Kidney (tissue), 14 donors: ENCODE results near the gene TRMT6. TPM values are rescaled to one million over a fixed set of nuclear protein-coding genes. Genes with fewer than 3 reads are reported as not detected.

Experiments
- DNase-seq, 5 donors: peaks; one replicate each; pipeline ENCODE4 v3.0.0-alpha.2; 2013 to 2020
- FAIRE-seq: peaks from 2 replicates; lab custom pipeline; 2012; peaks lifted over from hg19 to GRCh38; lab: Jason Lieb, UNC
- H3K27ac ChIP-seq, 2 donors: one replicate each; pipeline ENCODE4 v1.7.0; 2013; ENCODE audit warnings: low read depth in 2 of 2, low read length in 2 of 2, inconsistent platforms in 1 of 2
- H3K27me3 ChIP-seq: one replicate; pipeline ENCODE4 v1.7.1; 2013; ENCODE audit warnings: low read length, inconsistent platforms; ENCODE audit not compliant: control insufficient read depth, insufficient read depth
- H3K36me3 ChIP-seq, 3 donors: one replicate each; pipeline versions ENCODE4 v1.7.0 to v1.7.1; 2013; ENCODE audit warnings: low read length in 3 of 3, control low read depth in 1 of 3, inconsistent platforms in 1 of 3; ENCODE audit not compliant: insufficient read depth in 3 of 3, control insufficient read depth in 2 of 3
- H3K4me1 ChIP-seq, 3 donors: one replicate each; pipeline versions ENCODE4 v1.7.0 to v1.7.1; 2013; ENCODE audit warnings: low read length in 3 of 3, inconsistent platforms in 1 of 3, low read depth in 1 of 3; ENCODE audit not compliant: control insufficient read depth in 2 of 3, insufficient read depth in 2 of 3
- H3K4me3 ChIP-seq, 3 donors: one replicate each; pipeline versions ENCODE4 v1.7.0 to v1.8.1; 2013; ENCODE audit warnings: low read length in 3 of 3, control low read depth in 1 of 3, inconsistent platforms in 1 of 3
- H3K9ac ChIP-seq, 3 donors: one replicate each; pipeline versions ENCODE4 v1.7.0 to v1.7.1; 2013; ENCODE audit warnings: low read length in 3 of 3, control low read depth in 1 of 3, inconsistent platforms in 1 of 3
- H3K9me3 ChIP-seq, 3 donors: one replicate each; pipeline versions ENCODE4 v1.7.0 to v1.7.1; 2013; ENCODE audit warnings: low read length in 3 of 3, control low read depth in 1 of 3, inconsistent platforms in 1 of 3; ENCODE audit not compliant: control insufficient read depth in 2 of 3, insufficient read depth in 1 of 3
- CTCF ChIP-seq: IDR thresholded peaks from 3 replicates; pipeline ENCODE4 v1.5.1; 2012; ENCODE audit warnings: mild to moderate bottlenecking, moderate library complexity, borderline replicate concordance; ENCODE audit not compliant: insufficient read depth; ENCODE audit errors: extremely low read depth
- intact Hi-C: fragments of 100-400 bp; cut with DNase I; formaldehyde crosslinking; loops from one replicate; pipeline ENCODE4 v1.11.1; 2022
- polyA plus RNA-seq: library from polyadenylated mRNA; stranded (reverse); fragments of 350-450 nt; fragmentation: Illumina TruSeq; extraction: RNeasy Lipid Tissue Mini Kit (QIAGEN cat#74804); gene quantifications from one replicate; pipeline ENCODE4 v1.2.3, GENCODE V29; 2014; ENCODE audit warnings: low read depth, low replicate concordance; ENCODE audit not compliant: insufficient read depth
- total RNA-seq: library from RNA; stranded (reverse); fragmentation: NEBNext Ultra II Directional; extraction: Animal tissue kit (Norgen Biotek cat#: 25700); gene quantifications from one replicate; pipeline ENCODE4 v1.2.1, GENCODE V29; 2021
- donor health status: control.
- donor health status: control.
- donor health status: control.
- donor health status: control.
- donor health status: control.
- donor health status: DM: yes; HTN: yes; CAD: no.
- donor health status: Normal renal cell carcinoma (clear cell type).

TRMT6 gene
- total and polyA plus RNA-seq, 2 donors from 2014 or later = 9.1 to 12.3 TPM

- Histone ChIP-seq H3K36me3 (peaks cover 0 to 4% (median 0%) of the 10 kb centered on the region in 3 donors), H3K27ac (no peak overlapping the region), H3K9me3 (no peaks in the 10 kb centered on the region), H3K9ac (no peak overlapping the region), H3K27me3 (no peaks in the 10 kb centered on the region), H3K4me3 (no peak overlapping the region), H3K4me1 (peaks cover 0 to 4% (median 0%) of the 10 kb centered on the region in 3 donors)
- intact Hi-C loops = no loop called here
- FAIRE-seq (no peak), DNase-seq (no peak)
- TF ChIP-seq CTCF = no peak
Measured at GRCh38 chr20:5980720-5981538, 30.6 kb upstream of the TRMT6 start.

GRCh38 chr20:5979801-5980200, 29.5 kb upstream of the TRMT6 start:
- intact Hi-C loops = no loop called here
- Histone ChIP-seq H3K9ac (no peak overlapping the region), H3K27ac (no peak overlapping the region), H3K9me3 (no peaks in the 10 kb centered on the region), H3K27me3 (no peaks in the 10 kb centered on the region), H3K4me3 (no peak overlapping the region), H3K36me3 (peaks cover 0 to 4% (median 0%) of the 10 kb centered on the region in 3 donors), H3K4me1 (peaks cover 0 to 4% (median 0%) of the 10 kb centered on the region in 3 donors)
- FAIRE-seq = no peak
- DNase-seq = no peak
- no peak for TF ChIP-seq CTCF

GRCh38 chr20:5977975-5978374, 27.6 kb upstream of the TRMT6 start:
- Histone ChIP-seq H3K27ac (no peak overlapping the region), H3K9me3 (no peaks in the 10 kb centered on the region), H3K9ac (no peak overlapping the region), H3K4me3 (no peak overlapping the region), H3K27me3 (no peaks in the 10 kb centered on the region), H3K4me1 (peaks cover 0 to 4% (median 0%) of the 10 kb centered on the region in 3 donors), H3K36me3 (peaks cover 0 to 4% (median 0%) of the 10 kb centered on the region in 3 donors)
- no peak for TF ChIP-seq CTCF
- intact Hi-C loops = no loop called here
- FAIRE-seq (no peak), DNase-seq (no peak)
